22Rv1 (cell line): ENCODE measurements around the gene PODXL2.

Experiments used
- ZFX ChIP-seq: fragments of 450-650 bp; IDR thresholded peaks from 2 replicates; pipeline ENCODE4 v1.6.1; 2017; ENCODE audit warnings: antibody characterized with exemption, borderline replicate concordance
- TF ChIP-seq, protein P1 (sequence below): fragments of 450-650 bp; IDR thresholded peaks from 2 replicates; pipeline ENCODE4 v1.5.1; 2017; ENCODE audit warnings: mild to moderate bottlenecking

DNA sequence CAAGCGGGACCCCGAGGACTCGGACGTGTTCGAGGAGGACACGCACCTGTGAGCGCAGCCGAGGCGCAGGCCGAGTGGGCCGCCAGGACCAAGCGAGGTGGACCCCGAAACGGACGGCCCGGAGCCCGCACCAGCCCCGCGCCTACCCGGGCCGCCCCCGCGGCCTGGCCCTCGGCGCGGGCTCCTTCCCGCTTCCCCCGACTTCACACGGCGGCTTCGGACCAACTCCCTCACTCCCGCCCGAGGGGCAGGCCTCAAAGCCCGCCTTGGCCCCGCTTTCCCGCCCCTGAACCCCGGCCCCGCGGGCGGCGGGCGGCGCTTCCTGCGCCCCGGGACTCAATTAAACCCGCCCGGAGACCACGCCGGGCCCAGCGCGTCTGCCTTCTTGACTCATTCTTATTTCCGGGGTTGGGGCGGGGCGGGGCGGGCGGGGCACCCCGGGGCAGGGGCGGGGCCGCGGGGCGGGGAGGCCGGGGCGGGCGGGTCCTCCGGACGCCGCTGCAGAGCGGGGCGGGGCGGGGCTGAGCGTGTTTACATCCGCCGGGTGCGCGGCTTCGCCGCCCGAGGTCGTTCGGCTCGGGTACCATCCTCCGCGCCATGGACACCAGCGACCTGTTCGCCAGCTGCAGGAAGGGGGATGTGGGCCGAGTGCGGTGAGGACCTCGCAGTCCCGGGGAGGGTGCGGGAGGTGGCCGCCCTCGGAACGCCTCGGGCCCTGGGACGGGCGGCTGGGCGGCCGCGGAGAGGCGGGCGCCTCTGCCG, 43.6 kb downstream of the PODXL2 start, which contains the start of gene ABTB1:
- TF ChIP-seq, protein P1, sequence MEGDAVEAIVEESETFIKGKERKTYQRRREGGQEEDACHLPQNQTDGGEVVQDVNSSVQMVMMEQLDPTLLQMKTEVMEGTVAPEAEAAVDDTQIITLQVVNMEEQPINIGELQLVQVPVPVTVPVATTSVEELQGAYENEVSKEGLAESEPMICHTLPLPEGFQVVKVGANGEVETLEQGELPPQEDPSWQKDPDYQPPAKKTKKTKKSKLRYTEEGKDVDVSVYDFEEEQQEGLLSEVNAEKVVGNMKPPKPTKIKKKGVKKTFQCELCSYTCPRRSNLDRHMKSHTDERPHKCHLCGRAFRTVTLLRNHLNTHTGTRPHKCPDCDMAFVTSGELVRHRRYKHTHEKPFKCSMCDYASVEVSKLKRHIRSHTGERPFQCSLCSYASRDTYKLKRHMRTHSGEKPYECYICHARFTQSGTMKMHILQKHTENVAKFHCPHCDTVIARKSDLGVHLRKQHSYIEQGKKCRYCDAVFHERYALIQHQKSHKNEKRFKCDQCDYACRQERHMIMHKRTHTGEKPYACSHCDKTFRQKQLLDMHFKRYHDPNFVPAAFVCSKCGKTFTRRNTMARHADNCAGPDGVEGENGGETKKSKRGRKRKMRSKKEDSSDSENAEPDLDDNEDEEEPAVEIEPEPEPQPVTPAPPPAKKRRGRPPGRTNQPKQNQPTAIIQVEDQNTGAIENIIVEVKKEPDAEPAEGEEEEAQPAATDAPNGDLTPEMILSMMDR: no peak
- TF ChIP-seq ZFX: no peak
